HG03066 (cell line): ENCODE data around the gene KRTAP9-6.

Experiments used
- ATAC-seq: cut with Tn5 transposase; IDR thresholded peaks from one replicate; pipeline ENCODE4 v1.9.1; 2021; ENCODE audit warnings: low read depth; ENCODE audit not compliant: unreplicated experiment

The KRTAP9-6 gene

DNA sequence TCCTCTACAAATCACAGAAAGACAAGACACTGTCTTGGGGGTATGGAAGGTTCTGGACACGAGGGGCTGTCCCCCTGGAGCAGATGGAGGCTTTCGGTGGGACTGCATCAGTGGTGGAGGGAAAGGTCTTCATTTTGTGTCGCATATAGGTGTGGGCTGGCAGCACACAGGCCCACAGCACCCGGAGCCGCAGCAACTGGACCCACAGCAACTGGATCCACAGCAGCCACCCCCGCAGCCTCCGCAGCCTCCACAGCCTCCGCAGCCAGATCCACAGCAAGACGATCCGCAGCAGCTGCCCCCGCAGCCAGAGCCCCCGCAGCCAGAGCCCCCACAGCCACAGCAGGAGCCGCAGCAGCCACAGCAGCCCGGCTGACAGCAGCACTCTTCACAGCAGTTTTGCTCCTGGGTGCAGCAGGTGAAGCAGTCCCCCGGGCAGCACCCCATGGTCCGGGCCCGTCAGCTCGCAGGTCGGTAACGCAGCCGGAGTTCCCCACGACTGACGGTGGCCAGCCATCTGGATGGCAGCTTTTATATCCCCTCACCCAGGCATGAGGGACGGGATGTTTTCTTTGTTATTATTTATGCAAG is 50.1 kb downstream of the KRTAP9-6 start, which contains the start of gene KRTAP17-1:
Gene KRTAP17-1 (minus strand): TSS at position 507 of the 591 bp plus-strand sequence. CDS start 60 bp downstream, at position 447.
- ATAC-seq: no peak
